Measurements from ENCODE around the gene ZC3HAV1. TPM values are rescaled to one million over a fixed set of nuclear protein-coding genes. Genes with fewer than 3 reads are reported as not detected.

The ZC3HAV1 gene
- total and polyA plus RNA-seq, 9 of the 15 experiments (the other 6 are each of a cell fraction or from before 2014, with no cell fraction given), result 11.9 to 40.5 (median 23.9) TPM

DNA sequence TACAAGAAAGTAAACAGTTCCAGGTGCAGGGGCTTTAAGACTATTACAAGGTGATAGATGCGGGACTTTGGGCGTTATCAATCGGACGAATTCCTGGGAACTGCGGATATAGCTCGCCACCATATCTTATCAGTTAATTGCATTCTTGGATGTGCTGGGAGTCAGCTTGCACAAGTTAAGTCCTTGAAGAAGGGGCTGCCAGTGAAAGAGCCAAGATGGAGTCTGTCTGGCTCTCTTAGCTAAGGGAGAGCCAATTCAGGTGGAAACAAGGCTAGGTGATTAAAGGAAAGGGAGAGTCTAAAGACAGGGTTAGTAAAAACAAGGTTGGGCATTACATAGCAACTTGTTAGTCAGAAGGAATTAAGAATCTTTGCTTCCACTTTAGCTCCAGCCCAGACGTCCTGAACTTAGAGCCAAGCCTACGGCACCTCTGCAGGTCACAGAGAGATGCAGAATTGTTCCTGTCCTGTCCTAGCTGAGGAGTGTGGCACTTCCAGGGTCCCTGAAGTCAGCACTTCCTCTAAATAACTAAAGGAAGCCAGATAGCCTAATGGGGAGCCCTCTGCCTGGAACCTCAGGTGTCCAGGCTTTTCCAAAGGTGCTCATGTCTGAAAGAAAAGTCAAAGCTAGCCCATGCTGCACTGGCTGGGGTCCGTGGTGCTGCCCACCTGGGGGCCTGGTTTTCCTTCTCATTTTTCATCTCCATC lies 17.3 kb downstream of the ZC3HAV1 start (continued):
- TF ChIP-seq BRD4 (IDR thresholded peaks at IDR 0.05) (no peak), ZNF140 (CRISPR knock-in tag; IDR thresholded peaks at IDR 0.05) (peak; percentile 90; the same call in 1 of the 2 replicates), PTTG1 (tag; IDR thresholded peaks at IDR 0.05; ENCODE audit: low read depth) (peak; percentile 98), ILF3 (IDR thresholded peaks at IDR 0.05; ENCODE audit: borderline replicate concordance) (no peak), RBM22 (IDR thresholded peaks at IDR 0.05; ENCODE audit: low read depth, low read length, poor library complexity, severe bottlenecking) (no peak), ZKSCAN8 (CRISPR knock-in tag; IDR thresholded peaks at IDR 0.05) (peak; percentile 88), SMAD1 (IDR thresholded peaks at IDR 0.05; ENCODE audit: low read depth, low read length, partially characterized antibody) (no peak), PHTF2 (CRISPR knock-in tag; IDR thresholded peaks at IDR 0.05) (peak; percentile 94), KDM4B (IDR thresholded peaks at IDR 0.05; ENCODE audit: borderline replicate concordance in 2 of 2, low read depth in 1 of 2) (no peak), C11orf30 (IDR thresholded peaks at IDR 0.05; ENCODE audit: low read depth) (no peak), MAFK (IDR thresholded peaks at IDR 0.05; ENCODE audit: low read length) (no peak), RFX7 (CRISPR knock-in tag; IDR thresholded peaks at IDR 0.05) (peak; percentile 71; the same call in 1 of the 2 replicates), HCFC1 (IDR thresholded peaks at IDR 0.05; ENCODE audit: low read depth, low read length) (no peak), TAL1 (IDR thresholded peaks at IDR 0.05) (peak; percentile 51), ZNF354B (CRISPR knock-in tag; IDR thresholded peaks at IDR 0.05) (peak; percentile 94), FOXK1 (CRISPR knock-in tag; IDR thresholded peaks at IDR 0.05; ENCODE audit: borderline replicate concordance) (no peak), NR2F6 (CRISPR knock-in tag; IDR thresholded peaks at IDR 0.05) (peak; percentile 97), ZNF24 (IDR thresholded peaks at IDR 0.05) (no peak), NCOR1 (IDR thresholded peaks at IDR 0.05) (peak; percentile 37; the same call in 1 of the 2 replicates)
- TF ChIP-seq, protein P1, sequence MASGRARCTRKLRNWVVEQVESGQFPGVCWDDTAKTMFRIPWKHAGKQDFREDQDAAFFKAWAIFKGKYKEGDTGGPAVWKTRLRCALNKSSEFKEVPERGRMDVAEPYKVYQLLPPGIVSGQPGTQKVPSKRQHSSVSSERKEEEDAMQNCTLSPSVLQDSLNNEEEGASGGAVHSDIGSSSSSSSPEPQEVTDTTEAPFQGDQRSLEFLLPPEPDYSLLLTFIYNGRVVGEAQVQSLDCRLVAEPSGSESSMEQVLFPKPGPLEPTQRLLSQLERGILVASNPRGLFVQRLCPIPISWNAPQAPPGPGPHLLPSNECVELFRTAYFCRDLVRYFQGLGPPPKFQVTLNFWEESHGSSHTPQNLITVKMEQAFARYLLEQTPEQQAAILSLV (tag; IDR thresholded peaks at IDR 0.05), result peak; percentile 96
- TF ChIP-seq, protein P2, sequence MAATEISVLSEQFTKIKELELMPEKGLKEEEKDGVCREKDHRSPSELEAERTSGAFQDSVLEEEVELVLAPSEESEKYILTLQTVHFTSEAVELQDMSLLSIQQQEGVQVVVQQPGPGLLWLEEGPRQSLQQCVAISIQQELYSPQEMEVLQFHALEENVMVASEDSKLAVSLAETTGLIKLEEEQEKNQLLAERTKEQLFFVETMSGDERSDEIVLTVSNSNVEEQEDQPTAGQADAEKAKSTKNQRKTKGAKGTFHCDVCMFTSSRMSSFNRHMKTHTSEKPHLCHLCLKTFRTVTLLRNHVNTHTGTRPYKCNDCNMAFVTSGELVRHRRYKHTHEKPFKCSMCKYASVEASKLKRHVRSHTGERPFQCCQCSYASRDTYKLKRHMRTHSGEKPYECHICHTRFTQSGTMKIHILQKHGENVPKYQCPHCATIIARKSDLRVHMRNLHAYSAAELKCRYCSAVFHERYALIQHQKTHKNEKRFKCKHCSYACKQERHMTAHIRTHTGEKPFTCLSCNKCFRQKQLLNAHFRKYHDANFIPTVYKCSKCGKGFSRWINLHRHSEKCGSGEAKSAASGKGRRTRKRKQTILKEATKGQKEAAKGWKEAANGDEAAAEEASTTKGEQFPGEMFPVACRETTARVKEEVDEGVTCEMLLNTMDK (IDR thresholded peaks at IDR 0.05; ENCODE audit: borderline replicate concordance, insufficient read depth, low read depth, low read length, poor library complexity, severe bottlenecking), result no peak
- TF ChIP-seq, protein P3, sequence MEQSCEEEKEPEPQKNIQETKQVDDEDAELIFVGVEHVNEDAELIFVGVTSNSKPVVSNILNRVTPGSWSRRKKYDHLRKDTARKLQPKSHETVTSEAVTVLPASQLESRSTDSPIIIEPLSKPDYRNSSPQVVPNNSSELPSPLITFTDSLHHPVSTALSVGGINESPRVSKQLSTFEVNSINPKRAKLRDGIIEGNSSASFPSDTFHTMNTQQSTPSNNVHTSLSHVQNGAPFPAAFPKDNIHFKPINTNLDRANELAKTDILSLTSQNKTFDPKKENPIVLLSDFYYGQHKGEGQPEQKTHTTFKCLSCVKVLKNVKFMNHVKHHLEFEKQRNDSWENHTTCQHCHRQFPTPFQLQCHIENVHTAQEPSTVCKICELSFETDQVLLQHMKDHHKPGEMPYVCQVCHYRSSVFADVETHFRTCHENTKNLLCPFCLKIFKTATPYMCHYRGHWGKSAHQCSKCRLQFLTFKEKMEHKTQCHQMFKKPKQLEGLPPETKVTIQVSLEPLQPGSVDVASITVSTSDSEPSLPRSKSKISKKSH (CRISPR knock-in tag; IDR thresholded peaks at IDR 0.05), result peak; percentile 96
- TF ChIP-seq, protein P4, sequence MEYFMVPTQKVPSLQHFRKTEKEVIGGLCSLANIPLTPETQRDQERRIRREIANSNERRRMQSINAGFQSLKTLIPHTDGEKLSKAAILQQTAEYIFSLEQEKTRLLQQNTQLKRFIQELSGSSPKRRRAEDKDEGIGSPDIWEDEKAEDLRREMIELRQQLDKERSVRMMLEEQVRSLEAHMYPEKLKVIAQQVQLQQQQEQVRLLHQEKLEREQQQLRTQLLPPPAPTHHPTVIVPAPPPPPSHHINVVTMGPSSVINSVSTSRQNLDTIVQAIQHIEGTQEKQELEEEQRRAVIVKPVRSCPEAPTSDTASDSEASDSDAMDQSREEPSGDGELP (CRISPR knock-in tag; IDR thresholded peaks at IDR 0.05; ENCODE audit: borderline replicate concordance), result no peak
- TF ChIP-seq, protein P5, sequence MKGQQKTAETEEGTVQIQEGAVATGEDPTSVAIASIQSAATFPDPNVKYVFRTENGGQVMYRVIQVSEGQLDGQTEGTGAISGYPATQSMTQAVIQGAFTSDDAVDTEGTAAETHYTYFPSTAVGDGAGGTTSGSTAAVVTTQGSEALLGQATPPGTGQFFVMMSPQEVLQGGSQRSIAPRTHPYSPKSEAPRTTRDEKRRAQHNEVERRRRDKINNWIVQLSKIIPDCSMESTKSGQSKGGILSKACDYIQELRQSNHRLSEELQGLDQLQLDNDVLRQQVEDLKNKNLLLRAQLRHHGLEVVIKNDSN (CRISPR knock-in tag; IDR thresholded peaks at IDR 0.05), result no peak

Data from K562 (cell line).